DMS53 (cell line): ENCODE measurements around the gene POC1A.
"Not testable (repeated sequence)": the region's sequence is repeated elsewhere in the genome, so short reads cannot be mapped to it uniquely, and the experiment has no call there.

Experiments
- DNase-seq: peaks from one replicate; lab custom pipeline; 2025; lab: John Stamatoyannopoulos, UW

The POC1A gene

GRCh38 chr3:52183786-52184445, 29.7 kb upstream of the POC1A start:
- no peak for DNase-seq

- no peak for DNase-seq
Measured at GRCh38 chr3:52182691-52183090, 28.5 kb upstream of the POC1A start.

- DNase-seq, result no peak
Measured at GRCh38 chr3:52182196-52182595, 28.0 kb upstream of the POC1A start.

- DNase-seq, result no peak
Measured at GRCh38 chr3:52181543-52181942, 27.3 kb upstream of the POC1A start.

GRCh38 chr3:52178537-52178936, 24.3 kb upstream of the POC1A start:
- no peak for DNase-seq

- DNase-seq, result not testable (repeated sequence)
Measured at GRCh38 chr3:52178126-52178525, 23.9 kb upstream of the POC1A start.

- DNase-seq, result no peak
Measured at GRCh38 chr3:52177701-52178042, 23.4 kb upstream of the POC1A start.

GRCh38 chr3:52176951-52177700, 22.9 kb upstream of the POC1A start:
- peak; percentile 81 for DNase-seq

- DNase-seq, result no peak
Measured at GRCh38 chr3:52176180-52176752, 22.0 kb upstream of the POC1A start.

- no peak for DNase-seq
Measured at GRCh38 chr3:52175416-52176179, 21.4 kb upstream of the POC1A start.

GRCh38 chr3:52174896-52175295, 20.7 kb upstream of the POC1A start:
- DNase-seq, result no peak

GRCh38 chr3:52173101-52173500, 18.9 kb upstream of the POC1A start:
- no peak for DNase-seq

GRCh38 chr3:52172262-52172757, 18.1 kb upstream of the POC1A start:
- DNase-seq, result no peak

- DNase-seq, result peak; percentile 18
Measured at GRCh38 chr3:52171514-52172261, 17.5 kb upstream of the POC1A start.

GRCh38 chr3:52170217-52170616, 16.0 kb upstream of the POC1A start:
- DNase-seq, result not testable (repeated sequence)

GRCh38 chr3:52167240-52167639, 13.0 kb upstream of the POC1A start:
- no peak for DNase-seq

- no peak for DNase-seq
Measured at GRCh38 chr3:52162250-52162872, 8.1 kb upstream of the POC1A start.

GRCh38 chr3:52159503-52159902, 5.3 kb upstream of the POC1A start:
- DNase-seq, result no peak

GRCh38 chr3:52155912-52156311, 1.7 kb upstream of the POC1A start:
- DNase-seq, result no peak

- DNase-seq, result peak; percentile 64
Measured at GRCh38 chr3:52153389-52154096, 680 bp downstream of the POC1A start.

GRCh38 chr3:52151991-52152390, 2.2 kb downstream of the POC1A start:
- DNase-seq, result not testable (repeated sequence)
